Stimulated activated CD8-positive, alpha-beta memory T cell treated with anti-CD3 and anti-CD28 coated beads, Interleukin-4, amount 100 ng/mL, for 4 hours (primary cell): ENCODE measurements around the gene FHAD1.

Source experiments
- DNase-seq, 2 donors: peaks; one replicate each; pipeline ENCODE4 v3.0.0-alpha.2; 2020; ENCODE audit warnings: low read depth in 2 of 2, low spot score in 1 of 2

The FHAD1 gene

GRCh38 chr1:15246960-15247614, at the start of gene FHAD1:
FHAD1 (plus strand) TSS chr1:15247223; CDS start chr1:15251785, 4,562 bp downstream.
- peak in 1 of 2 donors; percentile 25 for DNase-seq

- no peak for DNase-seq
Observed at GRCh38 chr1:15197591-15198447, 49.2 kb upstream of the FHAD1 start.

GRCh38 chr1:15198684-15199083, 48.3 kb upstream of the FHAD1 start:
- no peak for DNase-seq

GRCh38 chr1:15201221-15201620, 45.8 kb upstream of the FHAD1 start:
- DNase-seq, result no peak

GRCh38 chr1:15201849-15202551, 45.0 kb upstream of the FHAD1 start:
- DNase-seq, result no peak

GRCh38 chr1:15204931-15205330, 42.1 kb upstream of the FHAD1 start:
- no peak for DNase-seq

- no peak for DNase-seq
Observed at GRCh38 chr1:15205586-15206346, 41.3 kb upstream of the FHAD1 start.

GRCh38 chr1:15206418-15207030, 40.5 kb upstream of the FHAD1 start:
- DNase-seq, result no peak

GRCh38 chr1:15207031-15207828, 39.8 kb upstream of the FHAD1 start:
- DNase-seq, result no peak

GRCh38 chr1:15207829-15208429, 39.1 kb upstream of the FHAD1 start:
- DNase-seq, result no peak

GRCh38 chr1:15210651-15211375, 36.2 kb upstream of the FHAD1 start:
- DNase-seq, result no peak

- no peak for DNase-seq
Observed at GRCh38 chr1:15211424-15211823, 35.6 kb upstream of the FHAD1 start.

GRCh38 chr1:15212216-15212953, 34.6 kb upstream of the FHAD1 start:
- no peak for DNase-seq

GRCh38 chr1:15212954-15213291, 34.1 kb upstream of the FHAD1 start:
- DNase-seq, result no peak

GRCh38 chr1:15213341-15213821, 33.6 kb upstream of the FHAD1 start:
- DNase-seq, result no peak

- DNase-seq, result no peak
Observed at GRCh38 chr1:15214527-15214926, 32.5 kb upstream of the FHAD1 start.

GRCh38 chr1:15215116-15215515, 31.9 kb upstream of the FHAD1 start:
- no peak for DNase-seq

GRCh38 chr1:15217654-15218053, 29.4 kb upstream of the FHAD1 start:
- DNase-seq, result no peak
